Measurements from ENCODE around the gene UVSSA. TPM values are rescaled to one million over a fixed set of nuclear protein-coding genes. Genes with fewer than 3 reads are reported as not detected.

The UVSSA gene
- total RNA-seq, 1 experiment from 2014 or later: 26.3 TPM

DNA sequence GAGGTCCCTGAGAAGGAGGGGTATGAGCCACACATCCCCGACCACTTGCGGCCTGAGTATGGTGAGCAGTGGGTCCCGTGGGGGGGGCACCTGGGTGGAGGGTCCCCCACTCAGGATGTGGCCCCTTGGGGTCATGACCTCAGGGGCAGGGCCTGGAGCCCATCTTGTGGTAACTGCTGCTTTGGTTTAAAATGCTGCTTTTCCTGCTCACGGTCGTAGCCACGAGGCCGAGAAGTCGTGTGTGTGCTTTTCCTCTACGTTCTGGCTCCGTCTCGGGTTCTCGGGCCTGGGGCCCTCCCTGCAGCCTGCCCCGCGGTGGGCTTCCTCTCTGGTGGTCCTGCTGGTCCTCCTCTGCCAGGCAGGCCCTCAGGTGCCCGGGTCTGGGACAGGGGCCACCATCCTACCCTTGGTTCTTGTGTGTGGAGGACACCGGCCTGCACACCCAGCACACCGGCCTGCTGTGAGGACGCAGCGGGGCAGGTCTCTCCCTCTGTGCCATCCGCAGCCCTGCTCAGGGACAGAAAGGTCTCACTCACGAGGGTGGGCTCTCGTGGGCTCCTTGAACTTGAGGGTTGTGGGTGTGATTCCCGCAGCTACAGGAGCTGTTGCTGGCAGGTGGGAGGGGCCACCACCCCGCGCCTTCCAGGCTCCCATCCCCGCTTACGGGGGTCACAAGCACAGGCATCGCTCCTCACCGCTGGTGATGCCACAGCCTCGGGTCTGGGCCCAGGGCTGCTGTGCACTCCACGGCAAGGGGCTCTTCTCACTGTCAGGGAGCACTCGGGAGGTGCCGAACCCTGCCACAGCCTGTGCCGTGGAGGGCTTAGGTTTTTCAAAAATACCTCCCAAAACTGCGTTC lies 19.6 kb downstream of the UVSSA start:
- intact Hi-C loops (cut with micrococcal nuclease; ENCODE audit: unreplicated experiment): no loop called here
- Mint-ChIP-seq H3K36me3 (ENCODE audit: insufficient read depth, unreplicated experiment) (peaks cover 35% of the 10 kb centered on the region), H3K27me3 (ENCODE audit: insufficient read depth, unreplicated experiment) (no peaks in the 10 kb centered on the region), H3K4me1 (ENCODE audit: low read depth, unreplicated experiment) (peaks cover 5% of the 10 kb centered on the region), H3K4me3 (ENCODE audit: unreplicated experiment) (no peak overlapping the region), H3K9me3 (ENCODE audit: unreplicated experiment) (no peaks in the 10 kb centered on the region), H3K27ac (ENCODE audit: unreplicated experiment) (no peak overlapping the region)
- POLR2A ChIA-PET: no interaction called here
- H3K4me3 ChIP-seq (ENCODE audit: low read depth, low read length): no peak overlapping the region
- BruUV-seq (replicated peaks): no TSS peak
- no peaks in the 10 kb centered on the region for H3K36me3 ChIP-seq (ENCODE audit: control insufficient read depth, insufficient read depth, low read length)
- H3K9me3 ChIP-seq: no peaks in the 10 kb centered on the region
- TF ChIP-seq, protein P1, sequence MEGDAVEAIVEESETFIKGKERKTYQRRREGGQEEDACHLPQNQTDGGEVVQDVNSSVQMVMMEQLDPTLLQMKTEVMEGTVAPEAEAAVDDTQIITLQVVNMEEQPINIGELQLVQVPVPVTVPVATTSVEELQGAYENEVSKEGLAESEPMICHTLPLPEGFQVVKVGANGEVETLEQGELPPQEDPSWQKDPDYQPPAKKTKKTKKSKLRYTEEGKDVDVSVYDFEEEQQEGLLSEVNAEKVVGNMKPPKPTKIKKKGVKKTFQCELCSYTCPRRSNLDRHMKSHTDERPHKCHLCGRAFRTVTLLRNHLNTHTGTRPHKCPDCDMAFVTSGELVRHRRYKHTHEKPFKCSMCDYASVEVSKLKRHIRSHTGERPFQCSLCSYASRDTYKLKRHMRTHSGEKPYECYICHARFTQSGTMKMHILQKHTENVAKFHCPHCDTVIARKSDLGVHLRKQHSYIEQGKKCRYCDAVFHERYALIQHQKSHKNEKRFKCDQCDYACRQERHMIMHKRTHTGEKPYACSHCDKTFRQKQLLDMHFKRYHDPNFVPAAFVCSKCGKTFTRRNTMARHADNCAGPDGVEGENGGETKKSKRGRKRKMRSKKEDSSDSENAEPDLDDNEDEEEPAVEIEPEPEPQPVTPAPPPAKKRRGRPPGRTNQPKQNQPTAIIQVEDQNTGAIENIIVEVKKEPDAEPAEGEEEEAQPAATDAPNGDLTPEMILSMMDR (IDR thresholded peaks at IDR 0.05; ENCODE audit: insufficient read depth in 1 of 2, low read depth in 1 of 2, low read length in 1 of 2, severe bottlenecking in 1 of 2, unreplicated experiment in 1 of 2): no peak
- CTCF ChIA-PET: no interaction called here
- H3K4me1 ChIP-seq: no peaks in the 10 kb centered on the region
- no peak for DNase-seq
- no peaks in the 10 kb centered on the region for H3K27me3 ChIP-seq (replicated peaks; ENCODE audit: control insufficient read depth, insufficient read depth, low read length)

DNA sequence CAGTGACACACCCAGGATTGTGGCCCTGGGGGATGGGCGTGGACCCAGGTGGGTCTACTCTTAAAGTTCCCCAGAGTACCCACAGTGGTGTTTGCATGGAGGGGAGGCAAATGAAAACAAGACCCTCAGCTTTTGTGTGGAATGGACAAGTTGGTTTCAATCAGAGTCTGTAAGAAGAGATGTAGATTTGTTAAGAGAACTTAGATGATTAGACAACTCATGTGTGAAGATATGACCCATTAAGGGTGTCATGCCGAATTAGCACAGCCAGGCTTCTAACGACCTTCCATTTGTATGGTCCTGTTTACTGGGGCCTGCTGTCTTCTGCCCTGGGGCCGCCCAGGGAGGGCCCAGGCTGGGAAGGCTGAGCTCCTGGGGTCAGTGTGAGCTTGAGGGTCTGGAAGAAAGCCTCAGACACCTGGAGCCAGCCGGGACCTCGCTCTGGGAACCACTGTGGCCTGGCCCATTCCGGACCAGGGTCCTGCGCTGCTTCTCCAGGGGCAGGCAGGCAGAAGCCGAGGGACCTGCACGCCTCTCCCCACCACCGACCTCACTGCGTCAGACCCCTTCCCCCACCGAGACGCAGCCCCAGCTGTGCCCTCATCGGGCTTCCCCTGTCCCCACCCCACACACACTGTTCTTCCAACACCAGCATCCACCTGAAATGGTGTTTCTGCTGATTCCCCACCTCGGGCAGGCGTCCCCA lies 20.4 kb downstream of the UVSSA start:
- no TSS peak for BruUV-seq (replicated peaks)
- ChIA-PET POLR2A (no interaction called here), CTCF (no interaction called here)

DNA sequence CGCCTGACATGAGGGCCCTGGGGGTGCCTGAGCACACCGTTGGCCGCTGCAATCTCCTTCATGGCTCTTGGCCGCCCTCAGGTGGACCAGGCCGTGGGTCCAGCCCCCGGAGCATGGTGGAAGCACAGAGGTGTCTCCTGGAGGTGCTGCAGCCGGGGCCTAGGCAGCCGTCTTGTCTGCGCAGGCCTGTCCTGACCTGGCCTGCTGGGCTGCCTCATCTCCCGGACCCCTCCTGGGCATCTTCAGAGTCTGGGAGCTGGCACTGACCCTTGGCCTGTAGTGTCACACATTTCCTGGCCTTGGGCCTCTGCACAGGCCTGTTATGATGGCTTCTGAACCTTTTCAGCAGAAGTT lies 20.9 kb downstream of the UVSSA start:
- intact Hi-C loops (cut with micrococcal nuclease; ENCODE audit: unreplicated experiment): no loop called here
- POLR2A ChIA-PET: no interaction called here

More for the DNA sequence above, 20.4 kb downstream of the UVSSA start:
- Mint-ChIP-seq H3K36me3 (ENCODE audit: insufficient read depth, unreplicated experiment) (peaks cover 39% of the 10 kb centered on the region), H3K27me3 (ENCODE audit: insufficient read depth, unreplicated experiment) (no peaks in the 10 kb centered on the region), H3K4me1 (ENCODE audit: low read depth, unreplicated experiment) (peaks cover 5% of the 10 kb centered on the region), H3K4me3 (ENCODE audit: unreplicated experiment) (no peak overlapping the region), H3K27ac (ENCODE audit: unreplicated experiment) (no peak overlapping the region), H3K9me3 (ENCODE audit: unreplicated experiment) (no peaks in the 10 kb centered on the region)
- no peak for DNase-seq
- no peaks in the 10 kb centered on the region for H3K9me3 ChIP-seq
- H3K27me3 ChIP-seq (replicated peaks; ENCODE audit: control insufficient read depth, insufficient read depth, low read length): no peaks in the 10 kb centered on the region
- intact Hi-C loops (cut with micrococcal nuclease; ENCODE audit: unreplicated experiment): no loop called here
- TF ChIP-seq, protein P1 (IDR thresholded peaks at IDR 0.05; ENCODE audit: insufficient read depth in 1 of 2, low read depth in 1 of 2, low read length in 1 of 2, severe bottlenecking in 1 of 2, unreplicated experiment in 1 of 2): no peak
- H3K4me3 ChIP-seq (ENCODE audit: low read depth, low read length): no peak overlapping the region
- no peaks in the 10 kb centered on the region for H3K4me1 ChIP-seq
- H3K36me3 ChIP-seq (ENCODE audit: control insufficient read depth, insufficient read depth, low read length): no peaks in the 10 kb centered on the region

More for the DNA sequence above, 20.9 kb downstream of the UVSSA start:
- Mint-ChIP-seq H3K27me3 (ENCODE audit: insufficient read depth, unreplicated experiment) (no peaks in the 10 kb centered on the region), H3K27ac (ENCODE audit: unreplicated experiment) (no peak overlapping the region), H3K9me3 (ENCODE audit: unreplicated experiment) (no peaks in the 10 kb centered on the region), H3K4me3 (ENCODE audit: unreplicated experiment) (no peak overlapping the region), H3K36me3 (ENCODE audit: insufficient read depth, unreplicated experiment) (peaks cover 36% of the 10 kb centered on the region), H3K4me1 (ENCODE audit: low read depth, unreplicated experiment) (peaks cover 5% of the 10 kb centered on the region)
- no peaks in the 10 kb centered on the region for H3K4me1 ChIP-seq
- no peaks in the 10 kb centered on the region for H3K36me3 ChIP-seq (ENCODE audit: control insufficient read depth, insufficient read depth, low read length)
- TF ChIP-seq, protein P1 (IDR thresholded peaks at IDR 0.05; ENCODE audit: insufficient read depth in 1 of 2, low read depth in 1 of 2, low read length in 1 of 2, severe bottlenecking in 1 of 2, unreplicated experiment in 1 of 2): no peak
- DNase-seq: no peak
- H3K27me3 ChIP-seq (replicated peaks; ENCODE audit: control insufficient read depth, insufficient read depth, low read length): no peaks in the 10 kb centered on the region
- no peaks in the 10 kb centered on the region for H3K9me3 ChIP-seq
- CTCF ChIA-PET: no interaction called here
- BruUV-seq (replicated peaks): no TSS peak
- H3K4me3 ChIP-seq (ENCODE audit: low read depth, low read length): no peak overlapping the region
